Stimulated activated CD8-positive, alpha-beta memory T cell treated with anti-CD3 and anti-CD28 coated beads, Interleukin-2, amount 100 ng/mL, for 48 hours (primary cell): ENCODE results near the gene DNAJC18.
"Not testable (repeated sequence)": the region's sequence is repeated elsewhere in the genome, so short reads cannot be mapped to it uniquely, and the experiment has no call there.

Source experiments
- DNase-seq, 2 donors: peaks; one replicate each; pipeline ENCODE4 v3.0.0-alpha.2; 2020; ENCODE audit warnings: low read depth in 2 of 2

Gene DNAJC18

DNA sequence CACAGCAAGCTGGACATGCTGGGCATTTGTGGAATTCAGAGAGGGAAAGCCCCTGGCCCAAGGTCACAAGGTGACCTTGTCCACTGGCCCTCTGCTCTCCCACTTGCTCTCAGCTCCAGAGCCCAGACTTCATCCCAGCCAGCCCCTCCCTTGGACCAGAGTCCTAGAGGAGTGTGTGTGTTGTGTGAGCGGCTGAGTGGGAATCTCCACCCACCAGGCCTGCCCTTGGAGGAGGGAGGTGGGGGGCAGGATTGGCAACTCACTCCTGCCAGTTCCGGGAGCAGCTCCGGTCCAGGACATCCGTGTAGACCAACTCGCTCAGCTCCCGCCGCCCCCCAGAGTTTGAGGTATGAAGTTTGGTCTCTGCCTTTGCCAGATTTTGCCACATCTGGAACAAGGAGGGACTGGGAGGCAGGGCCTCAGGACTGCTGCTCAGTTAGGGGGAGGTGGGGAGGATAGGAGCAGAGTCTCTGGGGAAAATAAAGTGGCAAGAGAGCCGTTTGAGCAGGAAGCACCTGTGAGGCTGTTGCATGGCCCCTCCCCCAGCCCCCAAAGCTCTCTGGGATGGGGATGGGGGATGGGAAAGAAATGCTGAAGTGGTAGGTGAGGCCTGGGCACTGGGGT lies 51.0 kb downstream of the DNAJC18 start:
- no peak for DNase-seq

DNA sequence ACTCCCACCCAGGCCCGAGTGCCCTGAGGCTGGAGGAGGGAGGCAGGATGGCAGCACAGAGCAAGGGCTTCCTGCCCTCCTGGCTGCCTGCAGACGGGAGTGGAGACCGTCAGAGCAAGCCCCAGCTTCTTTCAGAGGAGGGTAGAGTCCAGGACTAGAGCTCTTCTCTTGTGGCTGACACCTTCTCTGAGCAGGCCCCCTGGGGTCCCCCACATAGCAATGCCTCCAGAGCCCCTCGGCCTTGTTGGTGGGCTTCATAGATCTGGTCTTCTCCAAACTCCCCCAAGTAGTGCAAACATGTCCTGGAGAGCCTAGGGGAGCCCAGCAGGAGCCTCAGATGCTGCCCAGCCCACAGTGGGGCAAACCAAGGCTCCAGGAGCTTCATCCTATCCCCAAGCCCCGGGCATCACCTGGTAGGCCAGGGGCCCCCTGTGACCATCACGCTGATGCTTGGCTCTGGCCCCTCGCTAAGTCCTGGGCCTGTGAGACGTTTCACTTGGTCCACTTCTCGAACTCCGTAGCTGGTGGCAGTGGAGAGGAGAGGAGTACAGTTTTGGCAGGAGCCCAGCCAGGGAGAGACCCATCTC lies 51.6 kb downstream of the DNAJC18 start:
- DNase-seq, result no peak

DNA sequence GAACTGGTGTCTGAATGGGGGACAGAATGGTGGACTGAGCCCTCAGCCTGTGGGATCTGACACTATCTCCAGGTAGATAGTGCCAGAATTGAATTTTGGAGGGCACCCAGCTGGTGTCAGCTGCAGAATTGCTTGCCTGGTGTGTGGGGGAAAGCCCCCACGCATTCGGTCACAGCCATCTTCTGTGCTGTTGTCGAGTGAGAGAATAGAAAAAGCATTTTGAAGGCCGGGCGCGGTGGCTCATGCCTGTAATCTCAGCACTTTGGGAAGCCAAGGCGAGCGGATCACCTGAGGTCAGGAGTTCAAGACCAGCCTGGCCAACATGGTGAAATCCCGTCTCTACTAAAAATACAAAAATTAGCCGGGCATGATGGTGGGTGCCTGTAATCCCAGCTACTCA lies 52.4 kb downstream of the DNAJC18 start:
- DNase-seq, result not testable (repeated sequence)

DNA sequence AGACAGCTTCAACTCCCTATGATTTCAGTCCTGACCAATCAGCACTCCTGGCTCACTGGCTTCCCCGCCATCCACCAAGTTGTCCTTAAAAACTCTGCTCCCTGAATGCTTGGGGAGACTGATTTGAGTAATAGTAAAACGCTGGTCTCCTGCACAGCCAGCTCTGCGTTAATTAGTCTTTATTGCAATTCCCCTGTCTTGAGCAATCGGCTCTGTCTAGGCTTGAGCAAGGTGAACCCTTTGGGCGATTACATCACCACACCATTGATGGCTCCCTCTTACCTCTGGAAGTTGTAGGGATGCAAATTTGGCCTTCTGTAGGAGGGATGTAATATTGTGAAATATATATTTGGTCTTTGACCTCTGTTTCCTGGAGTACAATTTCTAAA lies 53.3 kb downstream of the DNAJC18 start:
- no peak for DNase-seq

DNA sequence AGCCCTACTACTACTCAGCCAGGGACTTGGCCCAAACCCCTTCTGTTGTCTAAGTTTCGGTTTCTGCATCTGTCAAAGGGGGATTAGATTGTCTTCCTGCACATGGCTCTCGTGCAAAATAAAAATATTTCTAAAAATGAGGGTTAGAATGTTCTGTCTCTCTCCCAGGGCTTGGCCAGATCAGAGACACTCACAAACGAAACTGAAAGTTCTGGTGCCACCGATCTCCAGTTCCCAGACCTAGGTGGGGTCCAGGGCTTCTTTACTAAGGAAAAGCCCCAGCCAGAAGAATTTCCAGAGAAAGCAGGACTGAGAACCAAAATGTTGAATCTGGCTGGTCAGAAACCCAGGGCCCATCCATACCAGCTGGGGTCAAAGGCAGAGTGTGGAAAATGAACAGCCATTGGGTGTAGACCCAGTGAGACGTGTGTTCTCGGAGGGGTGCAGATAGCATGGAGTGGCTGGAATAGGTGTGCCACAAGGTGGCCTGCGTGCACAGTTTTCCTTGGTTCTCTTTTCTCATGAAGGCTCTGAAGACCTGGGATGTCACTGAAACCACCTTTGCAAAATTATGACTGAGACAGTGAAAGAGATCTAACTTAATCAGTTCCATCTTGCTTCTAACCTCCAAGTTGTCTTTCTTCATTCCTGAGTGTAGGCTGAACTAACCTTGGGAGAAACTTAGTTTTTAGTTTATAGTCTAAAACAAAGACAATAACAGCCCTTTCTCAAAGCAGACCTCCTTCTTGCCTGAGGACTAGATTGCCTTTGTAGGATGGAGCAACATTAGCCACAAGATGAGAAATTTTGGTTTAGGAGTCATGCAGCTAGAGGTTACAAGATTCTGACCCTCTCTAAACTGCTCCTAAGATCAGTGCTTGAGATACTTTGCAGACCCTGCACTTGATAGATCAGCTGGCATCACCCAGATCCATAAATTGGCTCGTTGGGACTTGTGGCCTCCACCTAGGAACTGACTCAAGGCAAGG lies 54.0 kb downstream of the DNAJC18 start:
- DNase-seq, result peak in 1 of 2 donors; percentile 26

DNA sequence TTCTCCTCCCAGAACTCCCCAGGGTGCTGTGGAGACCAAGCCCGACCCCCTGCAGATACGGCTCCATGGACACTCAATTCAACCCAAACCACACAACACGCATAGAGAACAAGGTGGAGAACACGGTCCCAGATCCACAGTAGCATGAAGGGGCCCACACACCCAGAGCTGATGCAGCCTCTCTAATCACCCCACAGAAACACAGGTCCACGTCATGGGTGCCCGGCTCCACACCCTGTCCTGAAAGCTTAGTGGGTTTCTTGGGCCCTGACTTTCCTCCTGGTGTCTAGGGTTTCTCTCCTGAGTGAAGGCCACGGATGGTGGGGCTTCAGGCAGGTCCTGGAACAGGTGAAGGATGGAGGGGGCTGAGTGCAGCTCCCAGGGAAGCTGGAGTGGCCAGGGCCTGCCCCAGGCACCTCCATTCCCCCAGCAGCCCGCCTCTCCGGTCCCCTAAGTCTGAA lies 54.7 kb downstream of the DNAJC18 start:
- no peak for DNase-seq

DNA sequence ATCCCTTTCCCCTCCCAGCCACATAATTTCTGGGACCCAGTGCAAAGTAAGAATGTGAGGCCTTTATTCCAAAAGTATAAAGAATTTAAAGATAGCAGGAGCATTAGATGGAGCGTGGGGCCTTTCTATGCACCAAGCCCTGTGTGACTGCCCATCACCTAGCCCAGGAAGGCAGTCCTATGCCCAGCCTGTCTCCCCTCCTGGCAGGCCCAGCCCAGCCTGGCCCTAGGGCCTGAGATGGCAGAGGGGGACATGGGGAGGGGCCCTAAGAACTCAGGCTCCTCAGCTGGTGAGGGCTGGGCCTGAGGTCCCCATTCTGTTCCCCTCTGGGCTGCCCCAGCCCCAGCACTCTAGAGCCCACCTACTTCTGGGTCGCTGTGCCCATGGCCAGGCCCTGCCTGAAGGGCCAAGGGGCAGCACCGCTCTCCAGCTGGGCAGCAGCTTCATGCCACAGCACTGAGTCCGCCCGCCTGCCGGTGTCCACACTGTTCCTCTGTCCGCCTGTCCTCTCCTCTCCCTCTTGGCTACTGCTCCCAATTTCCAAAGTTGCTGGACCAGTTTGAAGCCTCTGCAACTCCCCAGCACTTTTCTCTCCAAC lies 55.2 kb downstream of the DNAJC18 start:
- DNase-seq, result no peak

DNA sequence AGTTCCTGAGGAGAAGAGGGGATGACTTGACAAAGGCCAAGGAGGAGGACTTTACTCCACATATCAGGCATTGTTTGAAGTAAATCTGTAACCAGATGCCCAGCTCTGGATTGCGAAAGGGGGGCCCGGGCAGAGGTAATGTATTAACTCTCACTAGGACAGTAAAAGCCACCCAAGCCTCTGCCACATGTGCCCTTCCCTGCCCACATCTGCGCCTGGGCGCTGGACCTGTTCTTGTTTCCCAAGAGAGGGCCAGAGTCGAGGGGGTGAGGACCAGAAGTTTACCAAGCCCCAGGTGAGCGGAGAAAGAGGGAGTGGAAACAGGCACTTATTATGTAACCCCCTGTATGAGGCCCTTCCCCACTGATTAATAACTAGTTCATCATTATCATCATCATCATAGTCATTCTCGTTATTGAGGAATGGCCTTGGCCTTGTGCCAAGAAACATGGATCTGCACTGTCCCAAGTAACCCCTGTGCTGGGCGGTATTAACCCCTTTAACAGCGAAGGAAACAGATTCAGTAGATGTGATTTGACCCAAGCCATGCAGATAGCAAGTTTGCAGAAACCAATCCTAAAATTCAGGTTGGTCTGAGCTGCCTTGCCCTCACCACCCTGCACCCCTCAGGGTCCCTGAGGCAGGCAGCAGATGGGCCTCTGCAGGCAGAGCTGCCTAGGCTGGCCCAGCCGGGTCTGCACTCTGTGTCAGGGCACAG lies 55.9 kb downstream of the DNAJC18 start, which contains the start of gene SLC23A1:
SLC23A1 (minus strand) TSS at position 23 of the 718 bp plus-strand sequence. CDS start 44 bp downstream, outside the sequence.
- no peak for DNase-seq

DNA sequence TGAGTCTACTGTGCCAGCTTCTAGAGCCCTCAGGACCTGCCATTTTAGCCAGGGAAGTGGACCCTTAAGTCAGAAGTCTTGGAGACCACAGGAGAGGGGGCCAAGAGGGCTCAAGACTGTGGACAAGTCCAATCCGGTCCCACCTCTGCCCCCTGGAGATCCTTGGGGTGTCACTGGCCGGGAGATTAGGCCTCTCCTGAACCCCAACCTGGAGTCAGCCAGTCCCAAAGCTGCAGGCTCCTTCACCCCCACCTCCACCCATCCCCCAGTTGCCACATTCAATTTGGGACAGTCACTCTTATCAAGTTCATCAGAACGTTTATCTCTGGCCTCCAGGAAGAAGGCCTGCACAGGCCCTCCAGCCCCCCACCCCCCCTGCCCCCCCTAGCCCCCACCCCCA lies 56.5 kb downstream of the DNAJC18 start:
- no peak for DNase-seq

DNA sequence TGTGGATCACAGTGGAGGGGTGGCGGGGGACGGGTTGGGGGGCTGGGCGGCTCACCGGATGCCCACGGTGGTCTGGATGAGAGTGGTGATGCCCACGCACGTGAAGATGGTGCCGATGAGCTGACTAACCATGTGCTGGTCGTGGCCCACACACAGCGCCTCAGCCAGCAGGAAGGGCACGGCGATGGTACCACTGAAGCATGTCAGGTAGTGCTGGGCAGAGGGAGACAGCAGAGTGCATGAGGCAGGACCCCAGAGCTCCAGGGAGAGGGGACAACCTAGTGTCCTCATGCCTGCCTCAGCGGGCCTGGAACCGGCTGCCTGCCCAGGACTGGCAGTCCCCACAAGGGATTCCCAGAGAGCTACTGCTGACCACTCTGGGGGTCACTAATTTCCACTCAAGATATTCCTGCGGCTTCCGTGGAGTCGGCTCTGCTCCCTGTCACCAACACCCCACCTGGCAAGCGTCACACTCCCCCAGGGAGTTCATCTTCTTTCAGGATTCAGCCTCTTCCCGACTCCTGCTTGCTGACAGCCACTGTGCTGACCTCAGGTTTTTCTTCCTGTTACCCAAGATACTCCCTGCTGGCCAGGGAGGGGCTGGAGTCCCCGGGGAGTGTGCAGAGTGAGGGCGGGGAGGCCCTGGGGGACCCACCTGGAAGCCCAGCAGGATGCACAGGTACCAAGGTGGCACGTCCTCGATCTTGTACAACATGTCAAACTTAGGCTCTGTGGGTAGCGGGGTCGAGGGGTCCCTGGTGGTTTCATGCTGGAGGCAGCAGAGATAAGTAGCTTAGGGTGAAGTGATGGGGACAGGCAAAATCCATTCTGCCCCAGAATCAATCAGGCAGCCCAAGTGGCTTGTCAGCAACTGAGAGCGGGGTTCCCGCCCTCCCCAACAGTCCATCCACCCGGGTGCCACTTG lies 57.2 kb downstream of the DNAJC18 start:
- DNase-seq, result no peak

DNA sequence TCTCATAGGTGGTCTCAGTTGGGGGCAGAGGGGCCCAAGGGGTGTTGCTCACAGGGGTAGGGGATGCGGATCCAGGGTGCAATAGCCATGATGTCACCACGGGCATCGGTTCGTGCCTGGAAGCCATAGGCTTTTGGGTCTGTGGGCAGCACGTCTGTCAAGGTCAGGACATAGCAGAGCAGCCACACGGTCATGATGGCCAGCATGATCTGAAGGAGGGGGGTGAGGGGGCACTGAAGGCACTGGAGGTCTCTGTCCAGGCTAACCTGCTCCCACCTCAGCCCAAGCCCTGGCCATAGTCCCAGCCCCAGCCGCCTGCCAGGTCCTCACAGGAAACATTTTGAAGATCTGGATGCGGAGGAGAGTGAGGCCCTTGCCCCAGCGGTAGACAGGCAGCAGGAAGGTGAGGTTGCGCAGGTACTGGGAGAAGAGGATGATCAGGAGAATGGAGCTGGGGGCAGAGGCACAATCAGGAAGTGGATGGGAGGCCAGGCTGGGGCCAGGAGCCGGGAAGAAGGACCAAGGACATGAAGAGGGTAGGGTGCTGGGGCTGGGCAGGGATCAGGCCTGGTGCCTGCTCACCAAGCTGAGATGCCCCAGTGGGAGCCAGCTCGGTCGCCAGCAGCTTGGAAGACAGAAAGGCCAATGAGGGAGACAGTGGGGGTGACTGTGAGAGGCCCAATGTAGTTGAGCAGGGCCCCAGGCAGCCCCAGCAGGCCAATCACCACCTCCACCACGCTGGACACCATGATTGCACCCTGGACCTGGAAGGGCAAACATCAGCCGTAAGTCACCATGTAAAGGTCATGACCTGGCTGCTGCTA lies 59.5 kb downstream of the DNAJC18 start:
- no peak for DNase-seq

DNA sequence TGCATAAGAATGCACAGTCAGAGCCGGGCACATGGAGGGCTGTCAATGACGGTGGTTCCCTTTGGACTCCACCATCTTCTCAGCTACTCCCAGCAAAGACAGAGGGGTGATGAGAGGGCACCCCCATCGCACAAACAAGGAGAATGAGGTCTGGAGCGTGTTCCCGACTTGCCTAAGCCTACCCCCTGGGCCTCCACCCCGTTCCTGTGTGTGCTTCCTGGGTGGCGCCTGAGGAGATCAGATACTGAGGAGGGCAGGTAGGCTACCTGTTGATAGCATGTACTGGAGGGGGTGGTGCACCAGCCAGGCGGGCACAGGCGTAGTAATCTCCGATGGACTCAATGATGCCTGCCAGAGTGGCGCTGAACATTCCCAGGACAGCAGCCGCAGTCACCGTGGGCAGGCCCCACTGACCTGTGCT lies 60.4 kb downstream of the DNAJC18 start:
- no peak for DNase-seq

DNA sequence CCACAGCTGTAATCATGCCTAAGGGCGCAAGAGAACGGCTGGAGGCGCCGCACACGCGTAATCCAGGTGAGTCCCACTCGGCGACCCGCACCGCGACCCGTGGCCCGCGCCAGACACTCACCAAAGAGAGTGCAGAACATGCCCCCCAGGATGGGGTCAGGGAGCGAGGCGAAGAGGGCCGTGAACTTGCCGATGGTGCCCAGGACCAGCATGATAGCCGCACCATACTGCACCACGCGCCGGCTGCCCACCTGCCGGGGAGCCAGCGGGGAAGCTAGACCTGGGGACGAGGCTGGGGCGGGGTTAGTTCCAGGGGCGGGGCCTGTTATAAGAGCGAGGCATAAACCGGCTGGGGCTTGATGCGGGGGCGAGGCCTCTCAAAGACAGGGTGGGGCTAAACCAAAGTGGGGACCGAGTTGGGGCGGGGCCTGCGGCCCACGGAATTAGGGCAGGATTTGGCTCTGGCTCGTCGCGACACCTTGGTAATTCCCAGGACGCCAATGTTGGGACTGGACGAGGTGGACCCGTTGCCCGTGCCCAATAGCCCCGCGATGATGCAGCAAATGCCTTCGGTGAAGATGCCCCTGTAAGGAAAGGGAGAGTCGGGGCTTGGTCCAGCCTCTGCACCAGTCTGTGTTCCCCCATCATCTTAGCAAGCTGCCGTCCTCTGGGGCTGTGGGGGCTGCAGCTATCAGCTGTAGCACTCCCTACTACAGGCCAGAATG lies 61.1 kb downstream of the DNAJC18 start:
- no peak for DNase-seq

DNA sequence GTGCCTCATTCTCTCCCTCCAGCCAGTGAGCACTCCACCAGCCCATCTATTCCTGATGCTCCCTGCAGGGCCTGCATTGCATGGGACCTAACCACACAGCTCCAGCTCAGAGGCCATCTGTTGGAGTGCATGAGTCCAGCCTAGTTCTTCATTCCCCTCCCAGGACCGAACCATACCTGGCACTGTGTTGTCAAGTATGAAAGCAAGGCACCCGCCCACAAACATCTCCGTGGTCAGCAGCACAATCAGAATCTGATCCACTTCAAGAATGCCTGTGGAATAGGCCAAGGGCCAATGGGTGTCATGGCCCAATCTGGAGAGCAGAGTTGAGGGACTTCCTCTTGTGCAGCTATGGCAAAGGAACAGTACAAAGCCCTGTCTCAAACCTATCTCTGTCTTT lies 62.1 kb downstream of the DNAJC18 start:
- no peak for DNase-seq

DNA sequence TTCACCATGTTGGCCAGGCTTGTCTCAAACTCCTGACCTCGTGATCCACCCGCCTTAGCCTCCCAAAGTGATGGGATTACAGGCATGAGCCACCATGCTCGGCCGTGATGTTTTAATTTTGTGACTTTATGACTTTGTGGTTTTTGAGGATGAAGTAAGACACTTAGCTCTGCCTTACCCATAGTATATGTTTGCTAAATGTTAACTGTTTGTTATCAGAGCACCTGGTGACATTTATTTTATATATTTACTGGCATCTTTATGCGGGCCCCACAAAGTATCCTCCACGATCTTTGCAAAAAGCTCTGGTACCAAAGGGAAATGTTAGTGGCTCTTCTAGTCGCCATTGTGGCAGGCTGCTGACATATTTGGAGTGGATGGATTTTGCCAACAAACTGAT lies 63.0 kb downstream of the DNAJC18 start:
- DNase-seq, result no peak

DNA sequence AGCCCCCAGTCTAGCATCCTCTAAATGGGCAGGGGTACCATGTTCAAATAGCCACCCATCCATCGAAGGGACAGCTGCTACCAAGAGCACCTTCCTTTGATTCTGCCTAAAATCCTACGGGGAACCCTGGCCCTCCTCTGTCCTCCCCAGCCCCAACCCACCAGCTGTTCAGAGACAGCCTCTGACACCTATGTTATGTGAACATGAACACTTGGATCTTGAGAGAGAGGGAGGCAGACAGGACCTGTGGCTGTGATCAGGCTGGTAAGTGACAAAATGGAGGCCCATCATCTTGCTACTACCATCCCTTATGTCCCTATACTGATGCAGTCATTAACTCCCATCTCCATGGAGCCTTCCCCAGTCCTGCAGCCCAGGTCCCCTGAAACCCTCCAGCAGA lies 64.4 kb downstream of the DNAJC18 start:
- DNase-seq, result no peak

DNA sequence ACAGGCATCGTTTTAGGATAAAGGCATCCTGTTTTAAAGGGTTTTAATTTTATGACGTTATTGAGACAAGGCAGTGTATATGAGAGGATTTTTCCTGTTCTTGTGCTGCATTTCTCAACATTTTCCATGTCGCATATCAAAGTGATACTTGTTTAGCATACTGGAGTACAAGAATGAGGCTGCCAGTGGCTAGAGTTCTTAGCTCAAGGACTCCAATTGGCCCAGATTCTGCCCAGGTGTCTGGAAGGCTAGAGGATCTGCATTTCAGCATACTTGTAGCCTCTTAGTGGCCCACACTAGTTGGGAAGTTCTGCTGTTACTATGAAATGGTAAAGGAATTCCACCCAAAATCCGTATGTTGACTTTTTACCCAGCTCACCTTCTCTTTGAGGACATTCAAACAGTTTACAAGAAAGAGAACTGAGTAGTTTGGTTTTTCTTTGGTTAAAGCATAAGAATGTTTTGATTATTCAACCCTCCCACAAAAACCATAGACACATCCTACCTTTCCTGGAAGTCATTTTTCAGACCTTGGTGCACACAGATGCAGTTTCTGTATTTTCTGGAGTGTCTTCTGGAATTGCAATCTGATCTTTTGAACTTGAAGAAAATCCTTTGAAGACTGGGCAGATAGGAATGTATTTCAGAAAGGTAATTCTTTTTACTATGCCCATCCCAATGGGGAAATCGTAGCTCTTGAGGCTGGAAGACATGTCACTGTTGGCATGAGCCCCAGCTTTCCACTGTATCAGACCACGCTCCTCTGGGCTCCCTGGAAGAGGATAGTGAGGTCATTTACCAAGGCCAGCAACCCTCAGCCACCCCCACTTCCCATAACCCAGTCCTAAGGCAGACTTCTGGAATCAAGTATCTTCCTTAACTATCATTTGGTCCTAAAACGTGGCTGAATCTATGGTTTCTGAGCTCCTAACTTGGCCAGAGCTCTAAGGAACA lies 67.6 kb downstream of the DNAJC18 start:
- DNase-seq, result no peak

DNA sequence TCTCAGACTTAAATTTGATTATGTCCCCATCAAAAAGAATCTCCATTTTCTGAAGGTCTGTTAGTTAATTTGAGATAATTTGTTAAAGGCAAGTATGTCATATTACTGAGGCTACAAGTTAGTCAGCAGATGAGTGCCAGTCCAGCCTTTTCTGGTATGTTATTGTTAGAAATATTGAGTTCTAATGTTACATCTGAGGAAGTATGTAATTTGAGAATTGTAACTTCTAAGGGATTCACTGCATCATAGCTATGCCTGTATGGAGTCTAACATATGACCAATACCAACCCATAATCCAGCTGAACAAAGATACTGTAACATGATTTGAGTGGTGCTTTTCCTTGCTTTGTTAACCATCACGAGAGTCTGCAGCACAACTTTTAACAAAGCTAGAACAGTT lies 70.1 kb downstream of the DNAJC18 start:
- no peak for DNase-seq
